T-cell (primary cell): ENCODE measurements around the gene SCN2B. TPM values are rescaled to one million over a fixed set of nuclear protein-coding genes. Genes with fewer than 3 reads are reported as not detected.

ENCODE experiments used
- ATAC-seq, 4 experiments: fragments of 200-7000 bp in 3 of 4; fragments of 150-1000 bp in 1 of 4; cut with Tn5 transposase; replicated peaks in 1 of 4; 1 replicate in 3 of 4; 2 replicates in 1 of 4; pipeline ENCODE4 v1.10.0; 2021; ENCODE audit warnings: moderate library complexity in 3 of 4, mild to moderate bottlenecking in 2 of 4, moderate number of reproducible peaks in 1 of 4
- CTCF ChIA-PET, 2 donors: fragments of 300-600 bp; sonication (Branson Sonifier 250); formaldehyde crosslinking; loops; one replicate each; lab custom pipeline; 2022; ENCODE audit warnings: antibody characterized with exemption in 2 of 2; lab: Charles Lee
- POLR2A ChIA-PET, 2 donors: fragments of 300-600 bp; sonication (Branson Sonifier 250); formaldehyde crosslinking; loops; one replicate each; lab custom pipeline; 2022; ENCODE audit warnings: antibody characterized with exemption in 2 of 2; lab: Charles Lee
- DNase-seq, 35 experiments: peaks; one replicate each; pipeline versions ENCODE4 v3.0.0 to v3.0.0-alpha.2; 2013 to 2023
- H3K27ac ChIP-seq: one replicate; pipeline ENCODE4 v1.5.1; 2013; ENCODE audit warnings: low read length
- H3K27me3 ChIP-seq, 2 experiments: replicated peaks in 1 of 2; 1 replicate in 1 of 2; 2 replicates in 1 of 2; pipeline versions ENCODE4 v1.6.1 to v1.7.0; 2013; ENCODE audit warnings: low read length in 1 of 2, mixed read lengths in 1 of 2; ENCODE audit not compliant: control insufficient read depth in 2 of 2, insufficient read depth in 2 of 2; ENCODE audit errors: extremely low read depth in 1 of 2
- H3K36me3 ChIP-seq, 2 donors: 1 replicate in 1 of 2; 2 replicates in 1 of 2; pipeline versions ENCODE4 v1.6.1 to v1.7.0; 2013; ENCODE audit warnings: low read length in 1 of 2; ENCODE audit not compliant: control insufficient read depth in 2 of 2, insufficient read depth in 1 of 2; ENCODE audit errors: extremely low read depth in 1 of 2
- H3K4me1 ChIP-seq, 2 experiments: 1 replicate in 1 of 2; 2 replicates in 1 of 2; pipeline versions ENCODE4 v1.6.1 to v1.7.0; 2013; ENCODE audit warnings: low read length in 2 of 2, mixed read lengths in 1 of 2; ENCODE audit not compliant: insufficient read depth in 2 of 2, control insufficient read depth in 1 of 2; ENCODE audit errors: extremely low read depth in 1 of 2
- H3K4me3 ChIP-seq, 2 donors: 1 replicate in 1 of 2; 2 replicates in 1 of 2; pipeline versions ENCODE4 v1.5.1 to v1.7.0; 2013; ENCODE audit warnings: mild to moderate bottlenecking in 2 of 2, low read length in 1 of 2, moderate library complexity in 1 of 2; ENCODE audit not compliant: control insufficient read depth in 1 of 2; ENCODE audit errors: extremely low read depth in 1 of 2
- H3K9me3 ChIP-seq: 2 replicates; pipeline ENCODE4 v1.7.0; 2013
- H3K27ac Mint-ChIP-seq, 2 donors: one replicate each; pipeline ENCODE4 v1.8.0; 2020 to 2021; ENCODE audit warnings: mild to moderate bottlenecking in 2 of 2, mixed read lengths in 2 of 2
- H3K27me3 Mint-ChIP-seq, 2 donors: one replicate each; pipeline ENCODE4 v1.8.0; 2021 to 2022; ENCODE audit warnings: mixed read lengths in 2 of 2
- H3K36me3 Mint-ChIP-seq: one replicate; pipeline ENCODE4 v1.8.0; 2021; ENCODE audit warnings: mixed read lengths
- H3K4me1 Mint-ChIP-seq, 3 donors: one replicate each; pipeline ENCODE4 v1.8.0; 2020 to 2022; ENCODE audit warnings: mixed read lengths in 3 of 3, mild to moderate bottlenecking in 1 of 3
- H3K4me3 Mint-ChIP-seq, 3 donors: one replicate each; pipeline ENCODE4 v1.8.0; 2020 to 2022; ENCODE audit warnings: mild to moderate bottlenecking in 3 of 3, mixed read lengths in 3 of 3, moderate library complexity in 3 of 3
- H3K9me3 Mint-ChIP-seq, 3 donors: one replicate each; pipeline ENCODE4 v1.8.0; 2020 to 2022; ENCODE audit warnings: mixed read lengths in 3 of 3
- WGBS: methylation state at CpG from one replicate; pipeline ENCODE4 v1.1.5; 2013; ENCODE audit warnings: missing lambda C conversion rate; ENCODE audit not compliant: insufficient coverage; 5-methylcytosine and 5-hydroxymethylcytosine counted together
- total RNA-seq, 35 experiments: library from RNA in 6 of 35; stranded (reverse) in 6 of 35; fragments of 120-200 nt in 1 of 35; gene quantifications; one replicate each; pipeline versions ENCODE4 v1.2.1 to v1.2.4 and lab custom pipeline; 2013 to 2026

Gene SCN2B
- total RNA-seq, 5 donors from 2014 or later (not counting 1 experiment from before 2014, with no cell fraction given): 0.06 TPM; not detected in 4

- Histone ChIP-seq H3K9me3 (no peaks in the 10 kb centered on the region), H3K27me3 (no peaks in the 10 kb centered on the region), H3K4me3 (no peak overlapping the region), H3K4me1 (peaks cover 49 to 54% of the 10 kb centered on the region in 2 experiments), H3K36me3 (peaks cover 0 to 54% of the 10 kb centered on the region in 2 donors), H3K27ac (peak overlapping the region; percentile 66)
- ChIA-PET CTCF (interaction anchor here in 1 of 2 donors (1.7 kb wide), 1 partner anchor 7 kb away, joined by 3 read pairs; no protein-coding TSS in a partner anchor), POLR2A (no interaction called here)
- ATAC-seq (no peak), DNase-seq (no peak)
- H3K9me3 Mint-ChIP-seq: no peaks in the 10 kb centered on the region
- peaks cover 28% of the 10 kb centered on the region for H3K36me3 Mint-ChIP-seq
- H3K4me1 Mint-ChIP-seq: peaks cover 17 to 41% (median 37%) of the 10 kb centered on the region in 3 donors
- peak overlapping the region in 1 of 2 donors; percentile 97 for H3K27ac Mint-ChIP-seq
- 91% methylated on average over 7 of the region's 9 CpGs for WGBS
- H3K27me3 Mint-ChIP-seq: no peaks in the 10 kb centered on the region
- peak overlapping the region; percentile 37 to 53 (median 43) for H3K4me3 Mint-ChIP-seq
Measured at GRCh38 chr11:118205606-118206378, 29.4 kb upstream of the SCN2B start.

GRCh38 chr11:118202599-118203422 is 26.4 kb upstream of the SCN2B start:
- no peak overlapping the region for H3K4me3 Mint-ChIP-seq
- Histone ChIP-seq H3K9me3 (no peaks in the 10 kb centered on the region), H3K4me1 (peaks cover 57 to 62% of the 10 kb centered on the region in 2 experiments), H3K27me3 (no peaks in the 10 kb centered on the region), H3K4me3 (no peak overlapping the region), H3K27ac (peak overlapping the region; percentile 48), H3K36me3 (peaks cover 2 to 33% of the 10 kb centered on the region in 2 donors)
- no peaks in the 10 kb centered on the region for H3K9me3 Mint-ChIP-seq
- no peak overlapping the region for H3K27ac Mint-ChIP-seq
- WGBS: 91% methylated on average over 3 of the region's 7 CpGs
- H3K4me1 Mint-ChIP-seq: peaks cover 17 to 41% (median 31%) of the 10 kb centered on the region in 3 donors
- peak; percentile 53 to 77 (median 66) for ATAC-seq
- CTCF ChIA-PET: interaction anchor here (0.5 to 1.9 kb wide), 15 partner anchors 12 to 279 kb away, joined by 3 to 10 read pairs (median 4); partner anchors contain the start of genes JAML (in 1 of the 2) and MPZL3 (in 1 of the 2)
- peak in 34 of 35 experiments; percentile 38 to 69 (median 57) for DNase-seq
- H3K36me3 Mint-ChIP-seq: peaks cover 12% of the 10 kb centered on the region
- POLR2A ChIA-PET: interaction anchor here in 1 of 2 donors (0.8 to 1.4 kb wide), 4 partner anchors 12 to 54 kb away, joined by 3 to 6 read pairs (median 4); no protein-coding TSS in a partner anchor
- no peaks in the 10 kb centered on the region for H3K27me3 Mint-ChIP-seq

DNA sequence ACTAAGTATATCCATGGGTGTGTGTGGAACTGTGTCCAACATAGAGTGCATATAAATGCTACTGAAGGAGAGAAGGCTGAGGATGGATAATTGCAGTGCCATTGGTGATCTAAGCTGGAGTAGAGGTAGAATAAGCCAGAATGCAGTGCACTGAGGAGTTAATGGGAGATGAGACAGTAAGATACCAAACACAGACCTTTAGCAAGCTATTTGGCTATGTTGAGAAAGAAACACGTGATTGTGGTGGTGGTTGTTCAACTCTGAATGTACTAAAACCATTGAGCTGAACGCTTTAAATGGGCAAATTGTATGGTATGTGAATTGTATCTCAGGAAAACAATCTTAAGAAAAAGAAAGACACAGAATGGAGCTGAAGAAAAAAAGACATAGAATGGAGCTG is 25.5 kb upstream of the SCN2B start:
- Histone ChIP-seq H3K27me3 (no peaks in the 10 kb centered on the region), H3K4me3 (no peak overlapping the region), H3K9me3 (no peaks in the 10 kb centered on the region), H3K36me3 (peaks cover 2 to 41% of the 10 kb centered on the region in 2 donors), H3K27ac (peak overlapping the region; percentile 48), H3K4me1 (peaks cover 52 to 59% of the 10 kb centered on the region in 2 experiments)
- CTCF ChIA-PET: interaction anchor here (0.5 to 1.9 kb wide), 17 partner anchors 13 to 280 kb away, joined by 3 to 10 read pairs (median 4); partner anchors contain the start of genes JAML (in 1 of the 2) and MPZL3 (in 1 of the 2)
- POLR2A ChIA-PET: interaction anchor here in 1 of 2 donors (0.8 to 1.4 kb wide), 4 partner anchors 12 to 55 kb away, joined by 3 to 6 read pairs (median 4); no protein-coding TSS in a partner anchor
- H3K36me3 Mint-ChIP-seq: peaks cover 14% of the 10 kb centered on the region
- peak in 1 of 35 experiments; percentile 27 for DNase-seq
- no CpG with 5 or more reads among the region's 2 CpGs for WGBS
- no peak overlapping the region for H3K27ac Mint-ChIP-seq
- H3K9me3 Mint-ChIP-seq: no peaks in the 10 kb centered on the region
- H3K4me1 Mint-ChIP-seq: peaks cover 14 to 35% (median 24%) of the 10 kb centered on the region in 3 donors
- H3K27me3 Mint-ChIP-seq: no peaks in the 10 kb centered on the region
- no peak for ATAC-seq
- no peak overlapping the region for H3K4me3 Mint-ChIP-seq

DNA sequence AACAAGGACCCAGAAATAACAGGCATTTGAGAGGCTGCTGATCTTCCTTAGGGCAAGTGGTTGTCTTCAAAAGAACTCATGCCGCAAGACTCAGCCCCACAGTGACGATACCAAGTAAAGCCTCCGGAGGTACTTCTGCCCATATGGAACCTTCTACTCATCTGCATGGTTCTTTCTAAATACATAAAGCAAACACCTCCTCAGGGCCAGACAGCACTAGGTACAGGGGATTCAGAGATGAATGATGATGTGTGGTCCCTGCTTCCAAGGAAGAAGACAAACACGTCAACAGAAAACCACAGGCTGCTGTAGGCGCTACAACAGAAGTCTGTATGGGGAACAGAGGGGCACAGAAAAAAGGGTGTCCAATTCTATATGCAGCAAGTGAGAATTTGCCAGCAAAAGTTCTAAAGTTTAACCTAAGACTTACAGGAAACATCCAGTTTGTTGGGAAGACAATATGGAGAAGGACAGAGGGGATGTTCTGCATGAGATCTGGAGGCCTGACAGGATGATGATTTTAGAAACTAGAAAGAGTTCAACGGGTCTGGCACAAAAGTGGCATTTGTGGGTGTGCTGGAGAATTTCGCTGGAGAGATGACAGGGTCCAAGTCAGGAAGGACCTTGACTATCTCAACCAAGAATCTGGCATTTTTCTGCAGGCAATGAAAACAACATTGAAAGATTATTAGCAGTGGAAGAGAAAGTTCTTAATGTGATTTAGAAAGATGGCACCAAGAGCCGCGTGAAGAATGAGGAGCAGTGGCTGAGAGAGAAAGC is 24.7 kb upstream of the SCN2B start:
- Mint-ChIP-seq H3K4me3 (no peak overlapping the region), H3K9me3 (no peaks in the 10 kb centered on the region), H3K27ac (no peak overlapping the region), H3K36me3 (peaks cover 16% of the 10 kb centered on the region), H3K27me3 (no peaks in the 10 kb centered on the region), H3K4me1 (peaks cover 14 to 26% (median 15%) of the 10 kb centered on the region in 3 donors)
- DNase-seq (peak in 26 of 35 experiments; percentile 4 to 69 (median 28)), ATAC-seq (peak; percentile 39 to 86 (median 48))
- no peaks in the 10 kb centered on the region for H3K9me3 ChIP-seq
- POLR2A ChIA-PET: no interaction called here
- H3K27me3 ChIP-seq: no peaks in the 10 kb centered on the region
- CTCF ChIA-PET: interaction anchor here in 1 of 2 donors (0.6 to 1.9 kb wide), 4 partner anchors 15 to 90 kb away, joined by 3 to 10 read pairs (median 6); no protein-coding TSS in a partner anchor
- 86% methylated on average over 4 of the region's 9 CpGs for WGBS
- peaks cover 2 to 50% of the 10 kb centered on the region in 2 donors for H3K36me3 ChIP-seq
- H3K4me3 ChIP-seq: no peak overlapping the region
- H3K4me1 ChIP-seq: peaks cover 45 to 53% of the 10 kb centered on the region in 2 experiments
- peak overlapping the region; percentile 7 for H3K27ac ChIP-seq

- DNase-seq (no peak), ATAC-seq (no peak)
- Mint-ChIP-seq H3K27me3 (no peaks in the 10 kb centered on the region), H3K27ac (no peak overlapping the region), H3K4me1 (peaks cover 9 to 20% (median 14%) of the 10 kb centered on the region in 3 donors), H3K36me3 (peaks cover 16% of the 10 kb centered on the region), H3K4me3 (no peak overlapping the region), H3K9me3 (no peaks in the 10 kb centered on the region)
- peaks cover 40 to 47% of the 10 kb centered on the region in 2 experiments for H3K4me1 ChIP-seq
- no CpG with 5 or more reads among the region's 5 CpGs for WGBS
- H3K36me3 ChIP-seq: peaks cover 2 to 50% of the 10 kb centered on the region in 2 donors
- H3K4me3 ChIP-seq: no peak overlapping the region
- no peaks in the 10 kb centered on the region for H3K27me3 ChIP-seq
- CTCF ChIA-PET: interaction anchor here in 1 of 2 donors (2.4 kb wide), 1 partner anchor 39 kb away, joined by 13 read pairs; no protein-coding TSS in a partner anchor
- POLR2A ChIA-PET: no interaction called here
- H3K9me3 ChIP-seq: no peaks in the 10 kb centered on the region
- peak overlapping the region; percentile 7 for H3K27ac ChIP-seq
Measured at GRCh38 chr11:118200497-118200896, 24.1 kb upstream of the SCN2B start.
